HG03103 (cell line): Measurements from ENCODE around the gene CCDC24.

ENCODE experiments used
- ATAC-seq: cut with Tn5 transposase; IDR thresholded peaks from one replicate; pipeline ENCODE4 v1.9.1; 2021; ENCODE audit warnings: low read depth; ENCODE audit not compliant: unreplicated experiment

Gene CCDC24

DNA sequence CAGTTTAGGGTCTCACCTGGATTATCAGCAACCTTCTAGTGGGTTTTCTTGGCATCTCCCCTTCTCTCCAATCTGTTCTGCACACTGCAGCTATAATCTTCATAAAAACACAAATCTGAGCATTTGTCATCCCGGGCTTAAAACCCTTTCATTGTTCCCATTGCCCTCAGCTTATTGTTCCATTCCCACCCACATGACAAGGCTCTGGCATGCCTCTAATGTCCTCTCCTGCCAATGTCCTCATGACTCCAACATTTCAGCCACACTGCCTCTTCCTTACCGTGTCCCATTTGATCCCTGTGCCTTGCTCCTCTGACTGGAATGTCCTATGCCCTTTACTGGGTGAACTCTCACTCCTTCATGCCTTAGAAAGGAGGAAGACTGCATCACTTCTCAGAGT lies 29.1 kb upstream of the CCDC24 start:
- ATAC-seq, result no peak

DNA sequence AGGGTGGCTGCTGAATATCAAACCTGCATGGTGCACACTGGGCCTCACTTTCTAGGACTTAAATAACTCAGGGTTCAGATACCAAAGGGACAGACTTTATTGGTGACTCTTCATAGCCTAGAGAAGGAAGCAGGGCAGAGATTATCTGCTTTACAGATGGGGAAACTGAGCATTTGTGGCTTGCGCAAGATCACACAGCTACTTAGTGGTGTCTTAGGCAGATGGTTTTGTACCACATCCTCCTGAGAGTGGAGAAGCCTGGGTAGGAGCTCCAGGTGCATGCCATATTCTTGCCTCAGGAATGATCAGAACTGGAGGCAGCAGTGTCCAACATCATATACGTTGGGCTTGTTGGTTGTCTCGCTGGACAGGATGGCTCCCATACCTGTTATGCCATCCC lies 28.4 kb upstream of the CCDC24 start:
- ATAC-seq, result no peak

- no peak for ATAC-seq
These were observed 27.5 kb upstream of the CCDC24 start for GRCh38 chr1:43963890-43964289.

DNA sequence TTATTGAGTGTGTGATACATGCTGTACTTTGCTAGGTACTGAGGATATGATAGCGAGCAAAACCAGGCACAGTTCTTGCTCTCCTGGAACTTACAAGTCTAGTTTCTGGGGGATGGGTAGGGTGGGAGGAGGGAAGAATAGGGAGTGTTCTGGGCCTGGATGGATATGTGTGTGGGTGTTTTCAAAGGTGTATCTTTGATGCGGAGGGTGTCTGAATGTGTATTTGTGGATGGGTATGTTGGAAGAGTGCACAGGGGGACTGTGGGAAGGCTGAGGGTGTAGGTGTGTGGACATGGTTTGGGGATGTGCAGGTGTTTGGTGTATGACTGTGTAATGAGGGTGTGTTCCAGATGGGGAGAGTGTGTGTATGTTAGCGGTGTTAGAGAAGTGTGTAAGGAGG lies 26.1 kb upstream of the CCDC24 start:
- ATAC-seq, result no peak

DNA sequence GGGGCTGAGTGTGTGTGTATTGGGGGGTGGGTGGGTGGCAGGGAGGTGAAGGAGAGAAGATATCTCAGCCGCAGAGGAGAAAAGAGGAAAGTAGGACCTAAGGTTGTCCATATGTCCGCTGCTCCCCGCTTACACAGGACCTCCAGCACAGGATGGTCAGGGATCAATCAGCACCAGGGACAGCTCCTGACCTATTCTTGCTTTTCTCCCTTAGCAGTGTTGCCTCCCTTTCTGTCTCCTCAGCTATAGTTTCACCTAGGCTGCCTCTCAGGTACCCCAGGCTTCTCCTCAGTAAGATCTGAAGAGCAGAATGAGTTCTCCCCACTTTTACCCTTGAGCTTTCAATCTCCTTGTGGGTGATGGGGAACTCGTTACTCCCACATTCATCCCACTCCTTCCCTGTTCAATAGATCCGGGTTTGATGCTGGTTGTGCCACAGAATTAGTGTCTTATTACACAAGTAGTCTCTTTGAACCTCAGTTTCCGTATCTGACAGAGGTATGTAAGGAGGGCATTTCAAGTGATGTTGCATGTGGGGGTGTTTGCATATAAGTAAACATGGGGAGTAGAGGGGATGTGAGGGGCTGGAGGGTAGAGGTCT lies 23.0 kb upstream of the CCDC24 start:
- ATAC-seq, result no peak

GRCh38 chr1:43969416-43969745 lies 22.0 kb upstream of the CCDC24 start:
- no peak for ATAC-seq

GRCh38 chr1:43969746-43970466 lies 21.5 kb upstream of the CCDC24 start, which contains the start of gene DPH2:
DPH2 (plus strand) TSS chr1:43970010; CDS start chr1:43970176, 166 bp downstream.
- ATAC-seq, result peak; percentile 82

DNA sequence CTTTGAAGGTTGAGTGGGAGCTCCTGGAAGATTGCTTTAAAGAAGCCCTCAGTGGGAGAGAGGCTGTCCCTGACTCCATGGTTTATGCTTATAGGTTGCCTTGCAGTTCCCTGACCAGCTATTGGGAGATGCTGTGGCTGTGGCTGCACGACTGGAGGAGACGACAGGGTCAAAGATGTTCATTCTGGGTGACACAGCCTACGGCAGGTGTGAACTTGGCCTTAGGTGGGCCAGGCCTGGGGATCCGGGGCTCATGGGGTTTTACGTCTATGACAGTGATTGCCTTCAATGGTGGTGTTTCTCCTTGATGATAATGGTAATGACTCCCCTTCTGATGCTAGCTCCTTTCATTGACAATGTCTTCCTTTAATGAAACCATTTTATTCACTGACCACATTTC lies 20.9 kb upstream of the CCDC24 start:
- ATAC-seq, result no peak

DNA sequence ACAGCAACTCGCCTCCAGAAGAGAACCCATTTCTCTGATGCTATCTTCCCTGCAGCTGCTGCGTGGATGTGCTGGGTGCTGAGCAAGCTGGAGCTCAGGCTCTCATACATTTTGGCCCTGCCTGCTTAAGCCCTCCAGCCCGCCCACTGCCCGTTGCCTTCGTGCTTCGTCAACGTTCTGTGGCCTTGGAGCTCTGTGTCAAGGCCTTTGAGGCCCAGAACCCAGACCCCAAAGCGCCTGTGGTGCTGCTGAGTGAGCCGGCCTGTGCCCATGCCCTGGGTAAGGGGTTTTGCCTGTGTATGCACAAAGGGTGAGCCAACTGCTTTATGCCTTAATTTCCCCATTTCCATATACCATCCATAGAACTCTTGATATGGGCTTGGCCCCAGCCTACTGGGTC lies 20.5 kb upstream of the CCDC24 start:
- ATAC-seq, result no peak

DNA sequence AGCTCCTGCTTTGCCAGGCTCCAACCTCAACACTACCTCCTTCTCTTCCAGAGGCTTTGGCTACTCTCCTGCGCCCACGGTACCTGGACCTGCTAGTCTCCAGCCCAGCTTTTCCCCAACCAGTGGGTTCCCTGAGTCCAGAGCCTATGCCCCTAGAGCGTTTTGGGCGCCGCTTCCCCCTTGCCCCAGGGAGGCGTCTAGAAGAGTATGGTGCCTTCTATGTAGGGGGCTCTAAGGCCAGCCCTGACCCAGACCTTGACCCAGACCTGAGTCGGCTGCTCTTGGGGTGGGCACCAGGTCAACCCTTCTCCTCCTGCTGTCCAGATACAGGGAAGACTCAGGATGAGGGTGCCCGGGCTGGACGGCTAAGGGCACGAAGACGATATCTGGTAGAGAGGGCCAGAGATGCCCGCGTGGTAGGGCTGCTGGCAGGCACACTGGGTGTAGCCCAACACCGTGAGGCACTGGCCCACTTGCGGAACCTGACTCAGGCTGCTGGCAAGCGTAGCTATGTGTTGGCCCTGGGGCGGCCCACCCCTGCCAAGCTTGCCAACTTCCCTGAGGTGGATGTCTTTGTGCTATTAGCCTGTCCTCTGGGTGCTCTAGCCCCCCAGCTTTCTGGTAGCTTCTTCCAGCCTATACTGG lies 19.9 kb upstream of the CCDC24 start:
- ATAC-seq, result no peak

DNA sequence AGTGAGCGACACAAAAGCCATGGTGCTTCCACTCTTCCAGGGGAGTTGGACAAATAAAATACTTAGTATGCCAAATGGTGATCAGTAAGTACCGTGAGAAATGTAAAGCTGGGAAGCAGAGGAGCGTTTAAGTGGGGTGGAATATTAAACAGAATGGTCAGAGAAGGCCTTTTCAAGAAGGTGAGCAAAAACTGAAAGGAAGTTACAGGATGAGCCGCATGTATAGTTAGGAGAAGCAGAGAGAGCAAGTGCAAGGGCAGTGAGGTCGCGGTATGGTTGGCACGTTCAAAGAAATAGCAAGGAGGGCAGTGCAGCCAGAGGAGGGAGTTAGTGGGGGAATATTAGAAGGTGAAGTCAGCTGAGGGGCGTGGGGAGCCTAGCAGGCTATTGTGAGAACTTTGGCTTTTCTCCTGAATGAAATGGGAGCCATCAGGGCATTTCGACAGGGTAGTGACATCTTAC lies 17.4 kb upstream of the CCDC24 start:
- ATAC-seq, result no peak

DNA sequence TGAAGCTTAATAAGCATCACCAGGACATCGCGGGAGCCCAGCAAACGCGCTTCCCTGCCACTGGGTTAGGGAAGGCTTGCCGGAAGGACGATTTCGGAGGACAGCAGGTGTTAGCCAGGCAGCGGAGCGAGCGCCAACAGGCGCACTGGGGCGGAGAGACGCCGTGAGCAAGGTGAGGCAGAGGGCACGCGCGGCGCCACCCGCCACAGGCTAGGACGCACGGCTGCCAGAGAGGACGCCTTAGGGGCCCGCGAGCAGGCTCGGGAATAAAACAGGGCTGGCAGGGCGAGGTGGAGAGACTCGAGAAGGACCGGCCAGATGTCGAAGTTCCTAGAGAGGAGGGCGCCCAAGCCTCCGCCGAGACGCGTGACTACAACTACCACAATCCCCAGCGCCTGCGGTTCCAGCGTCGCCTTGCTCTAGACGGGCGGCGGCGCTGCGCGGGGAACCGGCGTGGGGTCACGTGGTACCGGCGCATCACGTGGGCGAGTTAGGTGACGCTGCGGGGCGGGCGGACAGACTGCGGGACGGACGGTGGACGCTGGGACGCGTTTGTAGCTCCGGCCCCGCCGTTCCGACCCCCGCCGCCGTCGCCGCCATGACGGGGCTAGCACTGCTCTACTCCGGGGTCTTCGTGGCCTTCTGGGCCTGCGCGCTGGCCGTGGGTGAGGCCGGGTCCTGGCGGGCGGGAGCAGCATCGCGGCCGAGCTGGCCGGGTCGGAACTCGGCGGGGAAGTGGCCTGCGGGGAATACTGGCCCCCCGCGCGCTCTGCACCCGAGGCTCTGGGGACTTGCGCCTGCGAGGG lies 16.8 kb upstream of the CCDC24 start, which contains the start of gene ATP6V0B:
TSS of gene ATP6V0B (plus strand) at position 518 of the 806 bp plus-strand sequence. CDS start at position 599, 81 bp downstream.
- ATAC-seq, result peak; percentile 61

- ATAC-seq, result no peak
These were observed 16.0 kb upstream of the CCDC24 start for GRCh38 chr1:43975249-43975961.

DNA sequence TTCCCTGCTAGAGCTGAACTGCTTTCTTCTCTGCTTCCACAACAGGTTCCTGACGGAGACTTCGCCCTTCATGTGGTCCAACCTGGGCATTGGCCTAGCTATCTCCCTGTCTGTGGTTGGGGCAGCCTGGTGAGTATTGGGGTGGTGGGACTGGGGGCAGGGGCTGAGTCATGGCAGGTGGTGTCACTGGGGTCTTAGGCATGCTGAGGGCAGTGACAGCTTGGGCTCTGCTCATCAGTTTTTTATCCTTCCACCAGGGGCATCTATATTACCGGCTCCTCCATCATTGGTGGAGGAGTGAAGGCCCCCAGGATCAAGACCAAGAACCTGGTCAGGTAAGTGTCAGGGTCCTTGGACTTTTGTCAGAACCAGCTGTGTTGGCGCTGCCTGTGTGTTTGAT lies 15.4 kb upstream of the CCDC24 start:
- no peak for ATAC-seq

GRCh38 chr1:43976890-43977289 lies 14.5 kb upstream of the CCDC24 start:
- ATAC-seq, result no peak

GRCh38 chr1:43977376-43978263 lies 13.8 kb upstream of the CCDC24 start:
- no peak for ATAC-seq

DNA sequence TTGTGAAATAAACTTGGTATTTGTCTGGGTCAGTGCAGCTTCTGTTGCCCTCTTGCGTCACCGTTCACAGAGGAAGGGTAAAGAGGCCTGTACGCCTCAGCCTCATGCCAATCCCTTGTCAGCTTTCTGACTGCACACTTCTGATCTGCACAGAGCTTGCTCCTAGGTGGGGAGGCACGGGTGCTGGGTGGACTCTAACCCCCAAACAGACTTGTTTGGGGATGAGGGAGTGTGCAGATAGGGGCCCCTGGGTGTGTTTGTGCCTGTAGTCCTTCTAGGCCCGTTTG lies 13.2 kb upstream of the CCDC24 start:
- ATAC-seq, result no peak

GRCh38 chr1:43978551-43979260 lies 12.7 kb upstream of the CCDC24 start, which contains the start of gene B4GALT2:
B4GALT2 (plus strand) TSS chr1:43979210; CDS start chr1:43981161, 1,951 bp downstream.
- no peak for ATAC-seq

DNA sequence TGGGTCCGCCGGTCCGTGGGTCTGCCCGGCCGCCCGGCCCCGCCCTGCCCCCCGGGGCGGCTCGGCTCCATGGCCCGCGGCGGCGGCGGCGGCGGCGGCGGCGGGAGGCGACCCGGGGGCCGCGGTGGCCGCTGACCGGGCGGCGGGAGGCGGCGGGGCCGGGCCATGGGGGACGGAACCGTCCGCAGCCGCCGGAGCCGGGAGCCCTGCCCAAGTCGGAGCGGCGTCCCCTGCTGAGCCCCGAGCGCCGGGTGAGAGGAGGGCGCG lies 12.2 kb upstream of the CCDC24 start:
- no peak for ATAC-seq
